SK-N-MC (cell line): Measurements from ENCODE around the gene MYBBP1A.

Experiments used
- EZH2 ChIP-seq: fragments of 200-600 bp; sonication (generic); IDR thresholded peaks from one replicate; pipeline ENCODE4 v1.6.1; 2017; ENCODE audit warnings: antibody characterized with exemption
- FOXP2 ChIP-seq: optimal IDR thresholded peaks from 2 replicates; pipeline ENCODE3; 2011; ENCODE audit warnings: mild to moderate bottlenecking, moderate library complexity; ENCODE audit not compliant: insufficient read depth; ENCODE audit errors: extremely low read length, control extremely low read depth
- POLR2AphosphoS5 ChIP-seq: IDR thresholded peaks from 2 replicates; pipeline ENCODE4 v1.6.1; 2012; ENCODE audit warnings: mild to moderate bottlenecking, low read depth, low read length, borderline replicate concordance

DNA sequence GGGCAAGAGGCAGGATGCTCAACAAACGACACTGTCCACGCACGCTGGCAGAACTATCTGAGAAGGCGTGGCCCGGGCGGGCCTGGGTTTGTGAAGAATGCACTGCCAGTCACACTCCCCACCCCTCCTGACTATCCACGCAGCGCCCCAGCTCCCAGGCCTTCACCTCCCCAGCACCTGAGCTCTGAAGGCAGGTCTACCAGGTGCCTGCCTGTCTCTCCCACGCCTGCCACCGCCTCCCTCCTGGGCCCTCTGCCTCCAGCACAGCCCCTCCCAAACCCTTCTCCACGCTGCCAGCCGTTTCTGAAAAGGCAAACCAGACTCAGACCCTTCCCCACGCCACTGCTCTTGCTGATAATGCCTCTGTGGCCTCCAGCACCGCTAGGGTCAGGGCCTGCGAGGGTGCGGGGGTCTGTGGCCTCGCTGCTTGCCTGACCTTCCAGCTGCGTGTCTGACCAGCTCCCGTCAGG is 11.6 kb downstream of the MYBBP1A start:
- TF ChIP-seq POLR2AphosphoS5 (no peak), EZH2 (no peak), FOXP2 (no peak)
